ENCODE data around the gene OSBPL7.

DNA sequence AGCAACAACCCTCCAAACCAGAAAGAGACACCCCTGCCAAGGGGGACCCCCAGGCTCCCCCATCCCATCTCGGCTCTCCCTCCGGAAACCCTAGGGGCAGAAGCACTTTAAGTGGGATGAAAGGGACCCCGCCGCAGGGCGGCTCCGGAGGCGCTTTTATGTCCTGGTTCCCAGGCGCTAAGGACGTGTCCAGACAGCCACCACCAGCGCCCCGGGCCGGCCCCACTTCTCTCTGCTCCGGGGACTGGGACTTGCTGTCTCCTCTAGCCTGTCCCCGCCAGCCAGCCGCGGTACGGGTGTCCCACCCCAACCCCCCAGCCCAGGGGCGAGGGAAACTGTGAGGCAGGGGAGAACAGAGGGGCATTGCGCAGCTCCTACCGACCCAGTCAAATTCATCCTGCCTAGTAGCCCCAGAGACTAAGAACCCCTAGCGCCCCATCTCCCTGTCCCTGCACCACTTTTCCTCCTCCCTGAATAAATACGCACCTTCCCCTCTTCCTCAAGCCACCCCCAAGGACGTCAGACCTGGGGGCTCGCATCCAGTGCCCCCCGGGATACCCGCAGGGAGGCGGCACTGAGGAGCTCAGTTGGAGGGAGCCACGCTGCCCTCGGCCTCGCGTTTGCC lies 25.2 kb upstream of the OSBPL7 start:
- no peak for TF ChIP-seq EZH2 (IDR thresholded peaks at IDR 0.05; ENCODE audit: borderline replicate concordance, low read length)
- TF ChIP-seq, protein P1, sequence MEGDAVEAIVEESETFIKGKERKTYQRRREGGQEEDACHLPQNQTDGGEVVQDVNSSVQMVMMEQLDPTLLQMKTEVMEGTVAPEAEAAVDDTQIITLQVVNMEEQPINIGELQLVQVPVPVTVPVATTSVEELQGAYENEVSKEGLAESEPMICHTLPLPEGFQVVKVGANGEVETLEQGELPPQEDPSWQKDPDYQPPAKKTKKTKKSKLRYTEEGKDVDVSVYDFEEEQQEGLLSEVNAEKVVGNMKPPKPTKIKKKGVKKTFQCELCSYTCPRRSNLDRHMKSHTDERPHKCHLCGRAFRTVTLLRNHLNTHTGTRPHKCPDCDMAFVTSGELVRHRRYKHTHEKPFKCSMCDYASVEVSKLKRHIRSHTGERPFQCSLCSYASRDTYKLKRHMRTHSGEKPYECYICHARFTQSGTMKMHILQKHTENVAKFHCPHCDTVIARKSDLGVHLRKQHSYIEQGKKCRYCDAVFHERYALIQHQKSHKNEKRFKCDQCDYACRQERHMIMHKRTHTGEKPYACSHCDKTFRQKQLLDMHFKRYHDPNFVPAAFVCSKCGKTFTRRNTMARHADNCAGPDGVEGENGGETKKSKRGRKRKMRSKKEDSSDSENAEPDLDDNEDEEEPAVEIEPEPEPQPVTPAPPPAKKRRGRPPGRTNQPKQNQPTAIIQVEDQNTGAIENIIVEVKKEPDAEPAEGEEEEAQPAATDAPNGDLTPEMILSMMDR (IDR thresholded peaks at IDR 0.05; ENCODE audit: low read length), result no peak

Measured in OCI-LY1 (cell line).